Omental fat pad (tissue), 4 donors: ENCODE results near the gene CYSTM1. TPM values are rescaled to one million over a fixed set of nuclear protein-coding genes. Genes with fewer than 3 reads are reported as not detected.

Experiments
- ATAC-seq: fragments of 150-250 bp; one replicate; pipeline ENCODE4 v1.9.1; 2016; ENCODE audit warnings: mild to moderate bottlenecking, moderate library complexity; ENCODE audit not compliant: low FRiP score
- DNase-seq: peaks from one replicate; pipeline ENCODE4 v3.0.0-alpha.2; 2019; ENCODE audit warnings: low spot score
- total RNA-seq, 4 donors: library from RNA; depleted of rRNA; stranded (reverse); fragments of >200 nt; gene quantifications; one replicate each; pipeline ENCODE4 v1.1.0, GENCODE V29; 2016
- TF ChIP-seq, protein P1 (sequence below), 3 donors: fragments of 450-650 bp; IDR thresholded peaks; one replicate each; pipeline ENCODE4 v1.5.1; 2016 to 2017; ENCODE audit warnings: antibody characterized with exemption in 3 of 3, mild to moderate bottlenecking in 3 of 3, moderate library complexity in 2 of 3

CYSTM1 gene
- total RNA-seq, 4 donors from 2014 or later = 105 to 164 (median 140) TPM

- TF ChIP-seq, protein P1, sequence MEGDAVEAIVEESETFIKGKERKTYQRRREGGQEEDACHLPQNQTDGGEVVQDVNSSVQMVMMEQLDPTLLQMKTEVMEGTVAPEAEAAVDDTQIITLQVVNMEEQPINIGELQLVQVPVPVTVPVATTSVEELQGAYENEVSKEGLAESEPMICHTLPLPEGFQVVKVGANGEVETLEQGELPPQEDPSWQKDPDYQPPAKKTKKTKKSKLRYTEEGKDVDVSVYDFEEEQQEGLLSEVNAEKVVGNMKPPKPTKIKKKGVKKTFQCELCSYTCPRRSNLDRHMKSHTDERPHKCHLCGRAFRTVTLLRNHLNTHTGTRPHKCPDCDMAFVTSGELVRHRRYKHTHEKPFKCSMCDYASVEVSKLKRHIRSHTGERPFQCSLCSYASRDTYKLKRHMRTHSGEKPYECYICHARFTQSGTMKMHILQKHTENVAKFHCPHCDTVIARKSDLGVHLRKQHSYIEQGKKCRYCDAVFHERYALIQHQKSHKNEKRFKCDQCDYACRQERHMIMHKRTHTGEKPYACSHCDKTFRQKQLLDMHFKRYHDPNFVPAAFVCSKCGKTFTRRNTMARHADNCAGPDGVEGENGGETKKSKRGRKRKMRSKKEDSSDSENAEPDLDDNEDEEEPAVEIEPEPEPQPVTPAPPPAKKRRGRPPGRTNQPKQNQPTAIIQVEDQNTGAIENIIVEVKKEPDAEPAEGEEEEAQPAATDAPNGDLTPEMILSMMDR (IDR thresholded peaks at IDR 0.05) = no peak
- DNase-seq (no peak), ATAC-seq (no peak)
Observed at GRCh38 chr5:140166911-140167310, 8.1 kb upstream of the CYSTM1 start.

DNA sequence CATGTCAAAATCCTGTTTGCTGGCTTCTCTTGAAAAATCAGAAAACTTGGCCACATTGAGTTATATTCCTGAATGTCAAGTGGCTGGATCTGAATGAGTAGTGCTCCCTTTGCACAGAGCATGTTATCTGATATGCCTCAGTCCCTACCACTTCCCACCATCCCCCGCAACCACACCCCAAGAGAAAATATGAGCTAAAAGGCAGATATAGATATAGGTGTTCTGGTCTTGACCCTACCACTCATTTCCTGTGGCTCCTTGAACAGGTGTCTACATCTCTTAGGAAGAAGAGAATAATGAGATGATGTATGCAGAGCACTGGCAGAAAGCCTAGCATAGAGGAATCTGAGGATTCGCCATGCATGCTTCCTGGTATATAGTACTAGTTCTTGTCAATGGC lies 6.6 kb upstream of the CYSTM1 start:
- no peak for ATAC-seq
- no peak for DNase-seq
- TF ChIP-seq, protein P1 (IDR thresholded peaks at IDR 0.05) = no peak

GRCh38 chr5:140169410-140169809 lies 5.6 kb upstream of the CYSTM1 start:
- ATAC-seq (no peak), DNase-seq (no peak)
- TF ChIP-seq, protein P1 (IDR thresholded peaks at IDR 0.05) = no peak

DNA sequence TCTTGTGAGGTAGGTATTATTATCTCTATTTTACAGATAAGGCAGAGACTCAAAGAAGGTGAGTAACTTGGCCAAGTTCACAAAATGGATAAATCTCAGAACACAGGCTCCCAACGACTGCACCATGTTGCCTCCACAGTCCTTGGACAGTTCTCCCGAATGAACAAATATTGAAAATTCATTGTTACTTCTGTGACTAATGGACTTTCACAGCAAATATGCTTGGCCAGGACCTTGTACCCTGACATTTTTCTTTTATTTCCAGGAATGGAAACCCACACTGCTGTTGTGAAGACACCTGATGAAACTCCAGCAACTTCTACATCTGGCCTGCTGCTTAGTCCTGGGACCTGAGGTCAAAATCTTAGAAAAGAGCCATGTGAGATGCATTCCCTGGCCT lies 2.5 kb upstream of the CYSTM1 start:
- no peak for DNase-seq
- TF ChIP-seq, protein P1 (IDR thresholded peaks at IDR 0.05) = no peak
- ATAC-seq = no peak

- DNase-seq (no peak), ATAC-seq (no peak)
- TF ChIP-seq, protein P1 (IDR thresholded peaks at IDR 0.05) = no peak
Observed at GRCh38 chr5:140174014-140174413, 974 bp upstream of the CYSTM1 start.

GRCh38 chr5:140175367-140176030 lies 511 bp downstream of the CYSTM1 start:
- TF ChIP-seq, protein P1 (IDR thresholded peaks at IDR 0.05) = no peak
- DNase-seq (peak; percentile 51), ATAC-seq (peak; percentile 55)

DNA sequence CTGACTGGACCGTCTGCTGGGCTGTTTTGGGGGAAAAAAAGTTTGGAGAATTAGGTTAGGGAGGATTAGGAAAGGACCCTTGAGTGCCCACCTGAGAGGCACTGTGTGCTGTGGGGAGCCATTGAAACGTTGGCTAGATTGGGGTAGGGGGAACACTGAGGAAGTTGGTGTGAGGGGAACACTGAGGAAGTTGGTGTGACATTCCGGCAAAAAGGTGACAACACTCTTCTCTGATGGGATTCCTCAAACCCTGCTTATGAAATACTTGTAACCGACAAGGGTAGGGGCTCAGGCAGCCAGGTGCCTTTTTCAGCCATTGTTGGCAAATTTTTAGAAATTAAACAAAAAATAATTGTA lies 1.0 kb downstream of the CYSTM1 start:
- no peak for DNase-seq
- TF ChIP-seq, protein P1 (IDR thresholded peaks at IDR 0.05) = no peak
- ATAC-seq = no peak
